GM10266 (cell line): ENCODE results near the gene SKIC3.

Experiments used
- DNase-seq: peaks from one replicate; pipeline ENCODE4 v3.0.0; 2012; ENCODE audit errors: extremely low spot score
- CTCF ChIP-seq: IDR thresholded peaks from 2 replicates; pipeline ENCODE4 v1.5.1; 2012; ENCODE audit warnings: mild to moderate bottlenecking, low read depth; ENCODE audit not compliant: control insufficient read depth, insufficient read depth; ENCODE audit errors: missing control alignments

Gene SKIC3

GRCh38 chr5:95524423-95524822, 30.4 kb downstream of the SKIC3 start:
- no peak for TF ChIP-seq CTCF
- DNase-seq, result no peak

DNA sequence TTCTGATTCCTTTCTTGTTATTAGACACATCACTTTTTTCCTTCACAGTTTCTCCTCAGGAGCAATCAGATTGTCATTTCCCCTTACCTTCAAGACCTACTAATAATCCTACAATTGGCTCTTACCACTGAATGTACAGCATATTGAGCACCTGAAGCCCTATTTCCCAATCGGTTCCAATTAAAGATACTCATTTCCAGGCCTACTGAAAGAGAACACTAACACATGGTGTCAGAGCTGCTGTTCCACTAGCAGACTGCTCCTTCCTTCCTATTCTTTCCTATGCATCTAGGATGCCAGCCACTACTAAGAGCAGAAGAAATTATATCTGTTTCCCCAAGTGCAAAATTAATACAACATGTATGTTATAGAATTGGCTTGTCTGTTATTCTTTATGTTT, 34.6 kb downstream of the SKIC3 start:
- no peak for DNase-seq
- TF ChIP-seq CTCF, result no peak

DNA sequence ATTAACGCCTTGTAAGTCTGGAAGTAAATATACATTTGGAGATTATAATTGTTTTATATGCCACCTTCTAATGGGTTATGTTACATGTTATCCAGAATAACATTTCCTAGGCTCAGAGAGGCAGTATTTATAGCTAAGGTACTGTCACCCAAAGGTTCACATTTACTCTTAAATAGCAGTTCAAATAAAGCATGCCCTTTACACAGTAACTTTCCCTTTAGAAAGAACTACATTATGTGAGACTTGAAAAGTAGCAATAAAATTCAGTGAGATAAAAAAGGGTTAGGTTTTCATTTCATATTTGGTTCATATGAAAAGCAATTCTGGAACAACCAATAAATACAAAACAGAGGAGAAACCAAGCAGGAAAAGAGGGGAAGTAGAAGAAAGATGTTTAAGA, 35.1 kb downstream of the SKIC3 start:
- no peak for TF ChIP-seq CTCF
- no peak for DNase-seq

DNA sequence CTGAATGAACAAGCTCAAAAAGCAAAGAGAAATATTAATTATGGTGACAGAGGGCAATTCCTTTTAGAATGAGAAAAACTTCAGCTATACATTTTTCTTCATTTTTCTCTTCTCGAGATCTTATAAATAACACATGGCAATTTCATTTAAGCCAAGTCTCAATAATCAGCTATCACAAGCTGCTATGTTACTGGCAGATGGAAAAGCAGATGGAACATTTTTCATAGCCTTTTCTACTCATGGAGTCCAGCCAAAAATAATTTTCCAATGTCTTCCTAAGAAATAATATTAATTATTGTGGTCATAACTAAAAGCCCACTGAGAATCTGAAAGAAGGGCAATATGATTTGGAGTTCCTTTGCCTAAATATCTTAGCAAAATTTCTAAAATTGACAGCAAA, 35.6 kb downstream of the SKIC3 start:
- no peak for DNase-seq
- TF ChIP-seq CTCF, result no peak

GRCh38 chr5:95518417-95518816, 36.4 kb downstream of the SKIC3 start:
- TF ChIP-seq CTCF, result no peak
- no peak for DNase-seq

- no peak for DNase-seq
- no peak for TF ChIP-seq CTCF
These were observed 43.2 kb downstream of the SKIC3 start for GRCh38 chr5:95511606-95512005.

DNA sequence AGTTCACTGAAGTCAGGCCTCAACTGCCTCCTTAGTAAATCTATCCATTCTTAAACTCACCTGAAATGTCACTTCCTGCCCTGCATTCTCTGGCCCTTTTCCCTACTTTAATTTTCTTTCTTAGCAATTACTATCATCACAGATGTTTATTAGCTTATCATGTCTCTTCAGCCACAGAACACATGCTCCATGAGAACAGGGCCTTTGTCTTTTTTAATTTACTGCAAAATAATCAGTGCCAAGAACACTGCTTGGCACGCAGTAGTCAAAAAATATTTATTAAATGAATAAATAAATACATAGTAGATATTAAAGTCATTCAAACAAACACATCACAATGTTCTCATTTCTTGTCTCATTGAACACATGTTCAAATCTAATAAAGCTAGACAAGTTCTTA, 46.2 kb downstream of the SKIC3 start:
- no peak for TF ChIP-seq CTCF
- DNase-seq, result no peak
